ENCODE results near the gene DISC1.

GRCh38 chr1:231676487-231676886, 49.9 kb downstream of the DISC1 start:
- TF ChIP-seq CTCF (IDR thresholded peaks at IDR 0.05; ENCODE audit: low read depth, low read length) = no peak
- no peak for TF ChIP-seq POLR2A (IDR thresholded peaks at IDR 0.05; ENCODE audit: extremely low read depth, insufficient read length)
- no peak for TF ChIP-seq MAX (IDR thresholded peaks at IDR 0.05; ENCODE audit: low read depth, low read length)
- no peak for TF ChIP-seq MYC (IDR thresholded peaks at IDR 0.05; ENCODE audit: low read depth, low read length)

Measured in NB4 (cell line).